Occipital lobe (tissue), 2 donors: ENCODE measurements around the gene FZD7. TPM values are rescaled to one million over a fixed set of nuclear protein-coding genes. Genes with fewer than 3 reads are reported as not detected.

ENCODE experiments used
- DNase-seq: peaks from one replicate; lab custom pipeline; 2025; lab: John Stamatoyannopoulos, UW
- total RNA-seq: library from RNA; depleted of rRNA; stranded (reverse); fragments of >200 nt; gene quantifications from one replicate; pipeline ENCODE4 v1.2.3, GENCODE V29; 2014

The FZD7 gene
- total RNA-seq, 1 donor from 2014 or later: 7.0 TPM

DNA sequence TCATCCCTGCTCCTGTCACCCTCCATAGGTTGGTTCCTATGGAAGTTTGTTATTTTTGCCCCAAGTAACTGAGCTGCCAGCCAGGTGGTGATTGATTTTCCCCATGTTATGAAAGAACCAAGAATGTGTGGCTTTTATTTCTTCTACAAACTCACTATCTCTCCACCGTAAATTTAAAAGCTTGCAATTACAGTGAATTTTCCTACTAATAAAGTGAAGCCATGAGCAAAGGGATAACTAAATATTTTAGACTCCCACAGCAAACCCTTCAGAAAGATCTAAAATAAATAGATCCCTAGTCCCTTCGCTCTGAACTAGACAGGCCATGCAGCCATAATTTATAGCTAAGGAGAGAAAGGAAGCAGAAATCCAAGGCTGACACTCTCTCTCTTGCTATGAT is 33.2 kb downstream of the FZD7 start:
- no peak for DNase-seq

DNA sequence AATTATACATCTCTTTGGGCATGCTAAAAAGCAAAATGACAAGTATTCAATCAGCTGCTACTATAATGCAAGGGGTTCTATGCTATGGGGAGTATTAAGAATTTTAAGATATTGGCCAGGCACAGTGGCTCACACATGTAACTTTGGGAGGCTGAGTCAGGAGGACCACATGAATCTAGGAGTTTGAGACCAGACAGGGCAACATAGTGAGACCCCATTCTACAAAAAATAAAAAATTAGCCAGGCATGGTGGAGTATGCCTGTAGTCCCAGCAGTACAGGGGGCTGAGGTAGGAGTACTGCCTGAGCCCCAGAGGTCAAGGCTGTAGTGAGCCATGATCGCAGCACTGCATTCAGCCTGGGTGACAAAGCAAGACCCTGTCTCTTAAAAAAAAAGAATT is 33.9 kb downstream of the FZD7 start:
- no peak for DNase-seq

- no peak for DNase-seq
Observed at GRCh38 chr2:202069170-202070067, 35.8 kb downstream of the FZD7 start.

DNA sequence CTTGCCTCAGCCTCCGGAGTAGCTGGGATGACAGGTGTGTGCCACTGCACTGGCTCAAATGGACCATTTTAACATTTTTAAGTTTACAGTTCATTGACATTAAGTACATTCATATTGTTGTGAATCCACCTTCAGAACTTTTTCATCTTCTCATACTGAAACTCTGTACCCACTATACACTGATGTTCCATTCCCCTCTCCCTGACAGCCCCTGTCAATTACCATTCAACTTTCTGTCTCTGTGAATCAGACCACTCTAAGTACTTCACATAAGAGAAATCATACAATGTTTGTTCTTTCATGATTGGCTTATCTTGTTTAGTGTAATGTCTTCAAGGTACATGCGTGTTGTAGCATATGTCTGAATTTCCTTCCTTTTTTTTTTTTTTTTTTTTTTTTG is 37.5 kb downstream of the FZD7 start:
- no peak for DNase-seq

GRCh38 chr2:202072226-202072625 is 38.6 kb downstream of the FZD7 start:
- no peak for DNase-seq

DNA sequence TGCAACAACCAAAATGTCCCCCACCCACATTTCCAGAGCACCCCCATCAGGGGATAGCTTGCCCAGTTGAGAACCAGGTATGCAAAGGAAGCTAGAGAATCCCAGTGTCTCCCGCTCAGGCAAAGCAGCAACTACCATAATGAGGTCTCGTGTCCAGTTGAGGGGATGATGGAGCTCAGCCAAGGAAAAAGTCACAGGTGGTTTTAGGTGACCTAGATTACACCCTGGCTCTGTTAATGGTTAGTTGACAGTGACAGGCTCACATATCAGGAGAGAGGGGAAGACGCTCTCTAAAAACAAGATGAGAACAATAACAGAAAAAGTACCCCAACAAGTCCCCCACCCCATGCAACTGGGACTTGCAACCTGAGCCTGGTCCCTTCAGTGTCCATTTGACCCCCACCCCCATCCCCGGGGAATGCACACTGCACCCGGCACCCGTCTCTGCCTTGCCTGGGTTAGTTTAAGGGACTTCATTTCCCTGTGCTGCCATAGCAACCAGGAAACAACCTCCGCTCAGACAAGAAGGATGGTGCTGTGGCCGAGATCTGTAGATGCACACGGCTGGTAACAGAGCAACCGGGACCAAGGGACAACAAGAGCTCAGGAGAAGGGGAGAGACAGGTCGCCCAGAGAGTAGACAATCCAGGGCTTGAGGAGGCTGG is 39.2 kb downstream of the FZD7 start, which contains the start of gene KIAA2012:
Gene KIAA2012 (plus strand): TSS at position 519 of the 665 bp plus-strand sequence. CDS start 373 bp downstream, outside the sequence.
- DNase-seq: peak; percentile 19

GRCh38 chr2:202074324-202074723 is 40.7 kb downstream of the FZD7 start:
- no peak for DNase-seq

- DNase-seq: no peak
Observed at GRCh38 chr2:202079310-202079709, 45.7 kb downstream of the FZD7 start.

- DNase-seq: no peak
Observed at GRCh38 chr2:202084265-202084664, 50.6 kb downstream of the FZD7 start.

Other genes with a start within 250 kb of the FZD7 start
- gene CDK15, start 227.3 kb upstream of the FZD7 start, total RNA-seq: not detected
- 0.47 TPM for gene KIAA2012, start 39.4 kb downstream of the FZD7 start, total RNA-seq
- gene SUMO1, start 204.7 kb downstream of the FZD7 start, total RNA-seq: 172 TPM
- gene NOP58, start 231.9 kb downstream of the FZD7 start, total RNA-seq: 68.2 TPM